ENCODE data around the gene STT3B.

STT3B gene

GRCh38 chr3:31652296-31652695 lies 119.6 kb downstream of the STT3B start:
- DNase-seq (ENCODE audit: low read depth): no peak

GRCh38 chr3:31653464-31653863 lies 120.7 kb downstream of the STT3B start:
- DNase-seq (ENCODE audit: low read depth): no peak

- DNase-seq (ENCODE audit: low read depth): no peak
Measured at GRCh38 chr3:31654998-31655397, 122.3 kb downstream of the STT3B start.

GRCh38 chr3:31659246-31659645 lies 126.5 kb downstream of the STT3B start:
- no peak for DNase-seq (ENCODE audit: low read depth)

GRCh38 chr3:31661286-31661685 lies 128.6 kb downstream of the STT3B start:
- no peak for DNase-seq (ENCODE audit: low read depth)

GRCh38 chr3:31661993-31662670 lies 129.4 kb downstream of the STT3B start:
- DNase-seq (ENCODE audit: low read depth): no peak

- no peak for DNase-seq (ENCODE audit: low read depth)
Measured at GRCh38 chr3:31664031-31664430, 131.3 kb downstream of the STT3B start.

GRCh38 chr3:31667582-31667981 lies 134.9 kb downstream of the STT3B start:
- no peak for DNase-seq (ENCODE audit: low read depth)

GRCh38 chr3:31668242-31668641 lies 135.5 kb downstream of the STT3B start:
- DNase-seq (ENCODE audit: low read depth): no peak

- no peak for DNase-seq (ENCODE audit: low read depth)
Measured at GRCh38 chr3:31670136-31670535, 137.4 kb downstream of the STT3B start.

GRCh38 chr3:31670722-31671121 lies 138.0 kb downstream of the STT3B start:
- no peak for DNase-seq (ENCODE audit: low read depth)

- DNase-seq (ENCODE audit: low read depth): no peak
Measured at GRCh38 chr3:31671451-31671850, 138.7 kb downstream of the STT3B start.

- DNase-seq (ENCODE audit: low read depth): no peak
Measured at GRCh38 chr3:31671976-31672375, 139.3 kb downstream of the STT3B start.

- DNase-seq (ENCODE audit: low read depth): no peak
Measured at GRCh38 chr3:31673950-31674349, 141.2 kb downstream of the STT3B start.

- DNase-seq (ENCODE audit: low read depth): no peak
Measured at GRCh38 chr3:31676556-31676955, 143.8 kb downstream of the STT3B start.

- DNase-seq (ENCODE audit: low read depth): peak; percentile 34
Measured at GRCh38 chr3:31680072-31680870, 147.5 kb downstream of the STT3B start.

All from amniotic epithelial cell (primary cell).